ENCODE results near the gene MXD1.

- no peak for TF ChIP-seq CTCF (IDR thresholded peaks at IDR 0.05; ENCODE audit: low read depth, low read length, poor library complexity, severe bottlenecking)
- TF ChIP-seq EZH2phosphoT487 (IDR thresholded peaks at IDR 0.05; ENCODE audit: borderline replicate concordance, low read length): no peak
Measured at GRCh38 chr2:69917852-69918251, 2.9 kb downstream of the MXD1 start.
